ENCODE results near the gene CCND2.

CCND2 gene

DNA sequence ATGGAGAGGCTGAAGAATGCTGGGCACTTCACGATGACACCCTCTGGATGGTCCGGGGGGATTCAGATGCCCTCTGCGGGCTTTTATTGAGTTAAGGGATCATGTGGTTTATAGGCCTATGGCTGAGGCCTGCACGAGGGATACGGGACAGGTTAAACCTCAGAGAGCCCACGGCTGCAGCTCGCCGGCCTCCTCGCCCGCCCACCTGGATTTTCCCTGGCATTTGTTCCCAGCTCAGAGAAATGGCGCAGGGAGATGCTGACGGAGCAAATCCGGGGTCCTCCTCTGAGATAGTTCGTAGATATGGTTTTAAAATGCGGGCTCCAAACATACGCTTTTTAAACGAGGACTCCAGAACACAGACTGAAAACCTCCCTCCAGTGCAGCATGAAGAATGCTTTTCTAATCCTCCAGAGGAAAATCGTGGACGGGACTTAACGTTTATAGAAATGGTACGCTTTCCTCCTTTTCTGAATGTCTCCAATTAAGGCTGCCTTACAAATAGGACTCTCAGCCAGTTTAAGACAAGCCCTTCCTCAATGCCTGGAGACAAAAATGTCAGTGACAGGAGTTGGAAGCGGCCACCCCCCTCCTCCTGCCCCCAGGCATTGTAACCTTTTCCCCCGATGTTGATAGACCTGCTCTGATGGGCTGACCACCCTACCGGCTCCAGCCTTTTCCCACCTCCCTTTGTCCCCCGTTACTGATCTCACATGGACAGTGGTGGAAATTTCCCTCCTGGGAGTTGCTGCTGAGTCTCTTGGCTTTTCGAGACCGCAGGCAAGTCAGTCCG, 16.6 kb downstream of the CCND2 start:
- no peak for DNase-seq (ENCODE audit: low read depth)

DNA sequence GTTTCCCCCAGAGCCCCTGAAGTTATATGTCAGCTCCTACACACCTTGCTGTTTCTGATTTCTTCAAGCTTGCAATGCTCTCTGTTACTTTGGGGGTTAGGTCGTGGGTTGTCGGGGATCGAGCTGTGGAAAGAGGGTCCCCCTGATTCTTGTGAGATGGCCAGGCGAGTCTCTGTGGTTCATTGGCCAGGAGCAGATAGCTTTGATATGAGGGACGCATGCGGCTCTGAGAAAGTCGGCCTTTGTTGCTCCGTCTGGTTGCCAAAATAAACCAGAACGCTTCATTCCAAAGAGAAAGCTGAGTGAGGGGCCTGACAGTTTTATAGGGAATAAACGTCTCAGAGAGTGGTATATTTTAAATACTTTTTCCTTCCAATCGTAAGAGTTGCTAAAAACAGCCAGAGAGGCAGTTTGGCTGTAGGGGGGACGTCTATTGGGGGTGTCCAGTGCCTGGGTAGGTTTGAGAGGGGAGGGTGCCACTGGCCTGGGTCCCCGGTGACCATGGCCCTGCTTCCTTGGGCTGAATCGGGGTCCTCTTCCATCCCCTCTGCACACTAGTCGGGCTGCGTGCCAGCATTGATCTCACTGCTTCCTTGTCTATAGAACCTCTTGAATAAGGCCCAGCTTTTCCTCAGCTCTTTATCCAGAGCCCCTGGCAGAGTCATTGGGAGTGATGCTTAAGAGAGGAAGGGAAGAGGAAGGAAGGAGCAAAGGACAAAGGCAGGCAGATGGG, 18.9 kb downstream of the CCND2 start:
- no peak for DNase-seq (ENCODE audit: low read depth)

DNA sequence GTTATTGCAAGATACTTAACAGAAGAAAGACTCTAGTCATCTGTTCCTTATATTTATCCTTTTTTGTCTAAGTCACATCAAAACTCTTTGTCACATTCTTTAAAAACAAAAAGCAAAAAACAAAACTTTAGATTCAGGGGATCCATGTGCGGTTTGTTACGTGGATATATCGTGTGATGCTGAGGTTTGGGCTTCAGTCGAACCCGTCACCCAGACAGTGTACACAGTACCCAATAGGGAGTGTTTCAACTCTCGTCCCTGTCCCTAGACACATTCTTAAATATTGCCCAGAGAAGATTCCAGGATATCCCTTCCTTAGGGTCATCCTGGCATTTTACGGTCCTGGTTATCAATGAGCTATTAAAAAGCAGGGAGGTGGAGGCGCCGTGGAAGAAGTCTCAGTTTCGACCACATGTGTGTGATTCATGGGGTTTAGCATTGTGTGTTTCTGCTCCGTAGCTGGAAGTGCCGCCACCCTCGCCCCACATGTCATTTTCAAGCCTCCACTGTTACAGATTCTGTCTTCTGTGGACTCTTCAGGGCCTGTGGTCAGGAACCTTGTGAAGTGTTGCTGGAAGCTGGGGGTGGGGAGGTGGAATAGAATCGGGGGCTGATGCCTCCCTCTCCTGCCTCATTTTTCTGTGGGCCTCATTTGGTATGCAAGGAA, 19.9 kb downstream of the CCND2 start:
- no peak for DNase-seq (ENCODE audit: low read depth)

DNA sequence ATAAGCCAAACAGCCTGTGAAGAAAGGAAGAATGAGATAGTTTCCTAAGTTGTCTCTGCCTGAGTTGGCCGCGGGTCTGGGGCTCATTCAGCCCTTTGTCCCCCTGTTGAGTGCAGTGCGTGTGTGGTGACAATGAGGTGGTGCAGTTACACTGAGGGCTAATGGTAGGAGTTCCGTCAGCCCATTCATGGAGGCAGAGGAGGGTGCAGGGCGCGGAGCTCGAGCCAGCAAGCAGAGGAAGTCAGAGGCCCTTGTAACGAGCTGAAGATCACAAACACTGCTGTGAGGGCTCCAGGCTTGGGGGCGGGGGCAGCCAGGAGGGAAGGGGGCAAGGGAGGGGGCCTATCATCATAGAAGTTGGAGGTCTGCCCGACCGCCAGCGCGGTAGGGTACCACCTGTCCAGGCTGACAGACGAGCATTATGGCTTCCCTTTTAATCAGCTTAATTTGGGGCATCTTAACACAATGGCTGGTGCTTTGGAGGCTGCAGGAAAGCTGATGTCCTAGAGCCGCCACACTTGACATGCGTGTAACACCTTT, 20.5 kb downstream of the CCND2 start:
- DNase-seq (ENCODE audit: low read depth): no peak

DNA sequence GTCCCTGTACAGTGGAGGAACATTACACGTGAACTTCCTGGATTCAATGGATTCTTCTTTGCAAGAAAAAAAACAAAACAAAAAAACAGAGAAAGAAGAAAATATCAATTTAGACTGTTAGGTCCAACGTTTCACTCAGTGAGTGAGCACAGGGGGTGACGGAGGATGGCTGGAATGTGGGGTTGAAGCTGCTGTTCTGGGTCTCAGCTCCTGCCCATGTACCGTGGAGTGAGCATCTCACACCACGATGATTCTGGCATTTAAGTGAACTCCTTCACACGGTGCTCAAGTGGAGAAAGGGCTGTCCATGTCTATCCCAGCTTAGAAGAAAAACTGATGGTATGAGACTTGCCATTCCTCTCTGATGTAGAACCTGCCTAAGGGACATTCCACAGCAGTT, 23.2 kb downstream of the CCND2 start:
- no peak for DNase-seq (ENCODE audit: low read depth)

DNA sequence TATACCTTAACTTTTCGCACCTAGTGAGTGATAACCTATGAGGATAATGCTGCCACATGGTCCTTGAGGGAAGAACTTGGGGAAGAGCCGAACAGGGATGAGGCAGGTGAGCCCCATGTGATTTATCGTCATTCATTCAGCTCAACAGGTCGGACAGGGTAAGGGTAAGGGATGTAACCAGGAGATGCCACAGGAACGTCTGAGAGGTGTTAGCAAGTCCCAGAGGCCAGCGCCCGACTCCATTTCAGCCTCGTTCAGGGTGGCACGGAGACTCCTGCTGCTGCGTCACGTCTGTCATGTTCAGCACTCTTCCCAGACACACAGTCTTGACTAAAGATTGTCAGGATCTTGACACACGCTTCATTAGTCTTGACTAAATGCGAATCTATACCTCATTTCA, 24.1 kb downstream of the CCND2 start:
- no peak for DNase-seq (ENCODE audit: low read depth)

DNA sequence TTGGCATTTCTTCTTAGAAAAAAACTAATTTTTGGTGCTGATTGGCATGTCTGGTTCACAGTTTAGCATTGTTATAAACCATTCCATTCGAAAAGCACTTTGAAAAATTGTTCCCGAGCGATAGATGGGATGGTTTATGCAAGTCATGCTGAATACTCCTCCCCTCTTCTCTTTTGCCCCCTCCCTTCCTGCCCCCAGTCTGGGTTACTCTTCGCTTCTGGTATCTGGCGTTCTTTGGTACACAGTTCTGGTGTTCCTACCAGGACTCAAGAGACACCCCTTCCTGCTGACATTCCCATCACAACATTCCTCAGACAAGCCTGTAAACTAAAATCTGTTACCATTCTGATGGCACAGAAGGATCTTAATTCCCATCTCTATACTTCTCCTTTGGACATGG, 27.3 kb downstream of the CCND2 start:
- no peak for DNase-seq (ENCODE audit: low read depth)

DNA sequence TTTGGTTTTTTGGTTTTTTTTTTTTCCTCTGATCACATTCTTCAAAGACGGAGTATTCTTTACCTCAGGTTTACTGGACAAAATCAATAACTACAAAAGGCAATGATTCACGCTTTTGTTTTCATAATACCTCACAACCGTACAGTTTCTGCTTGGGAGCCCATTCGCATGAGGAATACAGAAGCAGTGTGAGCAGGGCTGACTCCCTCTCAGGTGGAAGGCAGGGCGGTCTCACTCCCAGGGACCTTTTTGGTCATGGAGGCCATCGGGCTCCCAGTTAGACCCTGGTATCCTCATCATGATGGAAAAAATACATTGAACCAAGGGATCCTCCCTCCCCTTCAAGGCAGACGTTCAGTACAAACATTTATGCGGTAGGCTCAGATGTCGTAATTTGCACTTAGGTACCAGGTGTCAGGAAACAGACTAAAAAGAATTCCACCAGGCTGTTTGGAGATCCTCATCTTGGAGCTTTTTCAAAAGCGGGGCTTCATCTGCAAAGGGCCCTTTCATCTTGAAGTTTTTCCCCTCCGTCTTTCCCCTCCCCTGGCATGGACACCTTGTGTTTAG, 28.5 kb downstream of the CCND2 start:
- no peak for DNase-seq (ENCODE audit: low read depth)

DNA sequence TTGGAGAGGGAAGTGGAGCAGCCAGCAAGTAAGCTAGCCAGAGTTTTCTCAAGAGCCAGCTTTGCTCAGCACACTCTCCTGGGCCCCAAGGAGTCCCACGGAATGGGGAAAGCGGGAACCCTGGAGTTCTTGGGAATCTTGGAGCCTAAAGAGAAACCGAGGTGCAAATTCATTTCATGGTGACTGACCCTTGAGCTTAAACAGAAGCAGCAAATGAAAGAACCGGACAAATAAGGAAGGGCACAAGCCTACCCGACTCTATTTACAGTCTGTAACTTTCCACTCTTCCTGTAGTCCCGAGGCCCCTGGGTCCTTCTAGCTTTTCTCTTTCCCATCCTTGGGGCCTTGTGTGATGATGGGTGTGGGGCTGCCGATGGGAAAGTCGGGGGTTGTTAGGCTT, 29.3 kb downstream of the CCND2 start:
- no peak for DNase-seq (ENCODE audit: low read depth)

DNA sequence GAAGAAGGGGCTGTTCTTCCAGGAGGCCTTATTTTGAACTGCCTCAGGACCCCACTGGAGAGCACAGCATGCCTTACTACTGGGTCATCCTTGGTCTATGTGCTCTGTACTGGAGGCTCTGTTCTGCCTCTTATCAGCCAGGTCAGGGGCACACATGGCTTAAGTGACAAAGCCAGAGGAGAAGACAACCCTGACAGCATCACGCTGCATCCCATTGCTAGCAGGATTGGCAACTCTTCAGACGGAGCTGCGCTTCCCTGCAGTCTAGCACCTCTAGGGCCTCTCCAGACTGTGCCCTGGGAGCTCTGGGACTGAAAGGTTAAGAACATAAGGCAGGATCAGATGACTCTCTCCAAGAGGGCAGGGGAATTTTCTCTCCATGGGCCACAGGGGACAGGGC, 30.2 kb downstream of the CCND2 start:
- DNase-seq (ENCODE audit: low read depth): no peak

DNA sequence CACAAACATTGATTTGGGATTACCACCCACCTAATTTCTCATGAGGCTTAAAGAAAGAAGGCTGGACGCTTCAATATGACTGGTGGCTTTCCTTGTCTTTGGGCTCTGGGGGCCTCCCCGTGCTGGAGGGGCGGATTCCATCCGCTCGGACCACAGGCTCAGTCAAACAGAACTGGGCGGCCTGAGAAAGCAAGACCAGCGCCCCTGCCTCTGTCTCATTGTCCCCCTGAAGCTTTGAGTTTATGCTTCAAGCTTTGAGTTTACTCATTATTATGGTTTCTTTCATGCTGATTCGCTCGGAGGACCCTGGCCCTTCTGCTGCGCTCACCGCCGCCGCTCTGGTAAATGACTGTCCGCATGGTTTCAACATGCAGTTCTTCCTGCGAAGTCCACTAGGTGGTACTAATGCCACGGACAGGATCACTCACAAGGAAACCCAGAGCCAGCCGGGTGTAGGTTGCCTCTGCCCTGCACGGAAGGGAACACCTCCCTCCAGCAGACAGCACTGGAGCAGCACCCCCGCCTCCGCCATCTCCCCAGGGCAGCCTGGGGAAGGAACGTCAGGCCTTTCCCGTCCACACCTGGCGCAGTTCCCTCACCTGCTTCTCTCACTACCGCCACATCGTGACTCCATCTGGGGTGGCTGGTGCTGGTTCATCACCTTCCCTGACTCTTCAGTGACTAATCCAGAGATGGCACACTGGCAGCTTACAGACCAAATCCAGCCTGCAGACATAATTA, 34.2 kb downstream of the CCND2 start:
- DNase-seq (ENCODE audit: low read depth): no peak

DNA sequence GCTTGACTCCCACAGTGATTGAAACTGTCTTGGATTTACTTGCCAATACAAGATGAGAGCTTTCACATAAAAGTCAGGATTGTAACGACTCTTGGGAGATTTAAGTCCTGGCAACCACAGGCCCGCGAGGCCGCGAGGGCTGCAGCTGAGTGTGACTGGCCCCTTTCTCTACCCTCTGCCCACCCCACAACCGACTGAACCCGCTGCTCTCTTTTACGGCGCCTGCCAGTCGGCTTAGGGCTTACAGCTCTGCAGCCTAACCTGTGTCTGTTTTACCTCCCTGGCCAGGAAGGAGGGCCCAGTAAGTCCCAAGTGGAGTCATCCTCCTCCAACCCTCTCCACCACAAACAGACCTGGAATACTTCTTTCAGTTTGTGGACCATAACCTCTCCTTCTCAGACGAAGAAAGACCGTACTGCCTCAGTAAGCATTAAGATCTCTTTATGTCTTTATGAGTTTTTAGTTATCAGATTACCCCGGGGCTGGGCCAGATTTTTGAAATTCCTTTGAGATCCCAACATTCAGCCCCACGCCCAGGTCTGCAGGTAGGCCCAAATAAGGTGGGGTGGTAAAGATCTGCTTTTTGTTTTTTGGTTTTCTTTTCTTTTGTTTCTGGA, 34.9 kb downstream of the CCND2 start:
- no peak for DNase-seq (ENCODE audit: low read depth)

DNA sequence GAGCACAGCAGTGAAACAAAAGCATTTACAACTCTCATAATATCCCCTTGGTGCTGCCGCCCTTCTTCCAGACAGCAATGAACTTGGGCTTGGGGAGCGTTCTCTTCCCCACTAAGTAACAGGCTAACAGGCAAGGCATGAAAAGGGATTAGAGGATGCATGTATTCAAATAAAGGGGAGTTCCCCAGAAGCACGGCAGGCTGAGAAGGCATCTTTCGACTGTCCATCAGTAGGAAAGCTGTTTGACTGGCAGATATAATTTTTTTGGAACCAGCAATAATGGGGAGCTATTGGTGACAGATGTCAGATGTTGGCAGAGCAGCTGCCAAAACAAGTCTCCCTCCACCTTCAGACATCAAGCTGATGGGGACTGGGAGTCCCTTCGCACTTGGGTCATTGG, 38.2 kb downstream of the CCND2 start:
- no peak for DNase-seq (ENCODE audit: low read depth)

DNA sequence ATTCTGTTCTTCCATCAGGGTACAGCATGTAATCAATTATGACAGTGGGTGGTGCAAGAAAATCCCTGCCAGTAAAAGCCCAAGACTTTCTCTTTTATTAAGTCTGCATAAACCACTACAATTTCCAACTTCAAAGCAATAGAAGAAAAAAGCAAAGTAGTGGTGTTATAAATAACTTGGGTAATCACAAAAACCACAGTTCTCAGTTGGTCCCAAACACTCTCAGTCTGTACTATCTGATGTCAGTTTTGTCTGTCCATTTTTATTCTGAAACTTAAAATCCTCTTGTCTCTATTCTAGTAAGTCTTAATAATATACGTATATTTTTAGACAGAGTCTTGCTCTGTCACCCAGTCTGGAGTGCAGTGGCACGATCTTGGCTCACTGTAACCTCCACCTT, 38.7 kb downstream of the CCND2 start:
- no peak for DNase-seq (ENCODE audit: low read depth)

DNA sequence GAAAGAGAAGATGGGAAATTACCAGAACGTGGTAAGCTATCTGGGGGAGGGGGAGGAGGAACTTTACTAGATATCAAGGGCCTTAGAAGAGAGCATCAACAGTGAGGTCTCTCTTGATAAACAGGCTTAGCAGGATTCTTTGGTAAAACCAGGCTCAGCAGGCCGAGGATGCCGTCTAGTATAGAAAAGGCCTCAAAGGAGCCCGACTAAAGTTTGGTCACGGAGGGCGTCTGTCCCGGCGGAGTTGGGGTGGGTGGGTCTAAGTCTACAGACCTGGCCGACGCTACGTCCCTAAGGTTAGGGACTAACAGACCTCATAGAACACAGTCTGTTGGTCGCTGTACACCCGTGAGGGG, 46.9 kb downstream of the CCND2 start:
- no peak for DNase-seq (ENCODE audit: low read depth)

DNA sequence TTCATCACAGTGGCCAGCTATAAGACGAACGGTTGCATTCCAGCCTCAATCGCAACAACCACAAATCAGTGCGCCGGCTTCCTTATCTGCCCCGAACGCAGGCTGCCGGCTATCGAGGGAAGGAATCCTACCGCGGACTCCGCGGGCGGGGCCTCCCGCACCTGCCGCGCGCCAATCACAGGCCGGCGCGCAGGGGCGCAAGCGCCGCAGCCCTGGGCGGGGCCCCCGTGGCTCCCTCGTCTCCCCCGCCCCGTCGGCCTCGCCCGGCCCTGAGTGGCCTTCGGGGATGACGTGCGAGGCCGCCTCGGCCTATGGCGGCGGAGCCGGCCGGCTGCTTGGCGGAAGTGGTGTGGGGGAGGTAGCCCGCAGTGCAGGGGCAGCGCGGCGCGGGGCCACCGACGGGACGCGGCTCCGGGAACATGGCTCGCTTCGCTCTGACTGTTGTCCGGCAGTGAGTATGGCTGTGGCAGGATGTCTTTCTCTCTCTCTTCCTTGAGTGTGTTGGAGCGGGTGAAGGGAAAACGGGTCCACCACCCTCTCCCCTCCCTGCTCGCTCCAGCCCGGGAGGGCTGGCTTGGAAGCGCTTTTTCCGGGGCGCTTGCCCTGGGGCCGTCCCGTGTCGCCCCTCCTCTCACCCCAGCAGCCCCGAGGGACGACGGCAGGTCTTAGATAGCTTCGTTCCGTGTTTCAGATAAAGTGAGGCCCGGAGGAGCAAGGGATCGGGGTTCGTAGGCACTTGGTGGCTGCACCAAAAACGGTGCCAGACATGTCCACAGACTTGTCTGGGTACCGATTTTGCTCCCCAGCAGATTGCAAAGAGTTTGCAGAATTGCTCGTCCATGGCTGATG, 47.5 kb downstream of the CCND2 start, which contains the start of gene TIGAR:
Gene TIGAR (plus strand): TSS at position 361 of the 849 bp plus-strand sequence. CDS start 59 bp downstream, at position 420.
- peak; percentile 82 for DNase-seq (ENCODE audit: low read depth)

DNA sequence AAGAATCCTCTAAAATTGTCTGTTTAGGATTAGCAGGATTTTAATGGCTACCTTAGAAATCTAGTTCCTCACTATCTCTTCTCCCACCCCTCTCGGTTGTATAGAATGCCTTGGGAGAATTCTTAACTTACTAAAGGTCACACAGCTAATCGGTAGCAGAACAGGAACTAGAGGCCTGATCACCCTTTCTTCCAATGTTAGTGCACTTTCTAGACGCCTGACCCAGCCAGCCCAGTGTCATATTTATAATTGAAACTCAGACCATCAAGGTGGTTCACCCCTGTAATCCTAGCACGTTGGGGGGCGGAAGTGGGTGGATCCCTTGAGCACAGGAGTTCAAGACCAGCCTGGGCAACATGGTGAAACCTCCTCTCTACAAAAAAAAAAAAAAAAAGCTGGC, 49.2 kb downstream of the CCND2 start:
- no peak for DNase-seq (ENCODE audit: low read depth)

All from activated T-cell treated with anti-CD3 and anti-CD28 coated beads for 1 hour (primary cell).